Fibroblast of skin of abdomen (primary cell): ENCODE measurements around the gene THSD7A.

ENCODE experiments used
- DNase-seq: peaks from one replicate; pipeline ENCODE4 v3.0.0-alpha.2; 2013

The THSD7A gene

DNA sequence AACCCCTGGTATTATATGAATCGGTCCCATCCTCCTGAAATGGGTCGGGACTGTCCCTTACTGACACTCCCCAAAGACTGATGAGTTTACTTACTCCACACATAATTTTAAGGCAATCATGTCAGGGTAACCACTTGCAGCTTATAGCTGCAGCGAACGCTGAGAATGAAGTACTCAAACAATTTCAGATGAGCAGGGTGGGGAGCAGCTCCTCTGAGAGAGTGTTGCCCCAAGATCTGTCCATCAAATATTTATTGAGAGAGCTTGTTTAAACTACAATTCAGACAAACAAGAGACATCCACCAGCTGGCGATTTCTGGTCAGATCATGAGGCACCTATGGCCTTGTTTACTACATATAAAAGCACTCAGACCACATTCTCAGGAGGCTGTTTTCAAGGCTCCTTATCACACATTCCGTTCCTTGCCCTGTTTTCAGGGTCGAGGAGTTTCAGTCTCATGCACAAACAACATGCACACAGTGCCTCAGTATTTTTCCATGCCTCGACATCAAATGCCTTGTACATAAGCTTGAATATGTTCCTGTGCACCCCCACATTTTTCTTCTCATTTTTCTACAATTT is 80.1 kb downstream of the THSD7A start:
- DNase-seq, result no peak

DNA sequence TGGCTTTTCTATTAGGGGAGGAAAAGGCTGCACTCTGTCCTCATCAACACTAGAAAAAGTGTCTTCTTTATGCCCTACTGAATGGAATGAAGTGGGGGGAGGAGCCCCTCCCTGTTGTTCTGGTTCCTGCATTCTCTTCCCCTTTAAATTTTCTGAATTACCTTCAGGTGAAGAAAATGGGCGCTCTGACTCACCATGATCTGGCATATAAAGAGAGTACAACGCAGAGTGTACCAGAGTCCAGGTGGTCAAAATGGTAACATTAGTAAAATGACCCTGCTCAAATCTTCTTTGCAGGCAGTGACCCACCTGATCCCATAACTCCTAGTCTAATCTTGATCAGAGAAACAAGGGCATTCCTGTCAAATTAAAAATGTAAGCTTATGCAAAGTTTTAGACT is 80.7 kb downstream of the THSD7A start:
- no peak for DNase-seq

DNA sequence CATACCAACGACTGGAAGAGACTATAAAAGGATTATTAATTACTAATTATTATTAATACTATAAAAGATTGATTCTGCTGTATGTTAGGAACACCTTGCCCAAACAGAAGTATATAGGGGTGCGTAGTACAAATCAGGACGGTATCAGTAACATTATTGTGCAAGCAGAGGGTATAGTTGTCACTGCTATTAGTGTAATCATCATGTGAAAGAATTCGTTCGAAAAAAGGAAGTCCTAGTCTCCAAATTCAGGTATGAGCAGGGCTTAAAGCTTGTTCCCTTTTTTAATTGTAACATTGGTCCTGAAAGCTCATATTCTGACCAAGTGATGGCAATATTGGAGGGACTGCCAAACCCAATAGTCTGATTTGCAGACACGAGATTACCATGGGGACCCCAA is 81.8 kb downstream of the THSD7A start:
- no peak for DNase-seq

DNA sequence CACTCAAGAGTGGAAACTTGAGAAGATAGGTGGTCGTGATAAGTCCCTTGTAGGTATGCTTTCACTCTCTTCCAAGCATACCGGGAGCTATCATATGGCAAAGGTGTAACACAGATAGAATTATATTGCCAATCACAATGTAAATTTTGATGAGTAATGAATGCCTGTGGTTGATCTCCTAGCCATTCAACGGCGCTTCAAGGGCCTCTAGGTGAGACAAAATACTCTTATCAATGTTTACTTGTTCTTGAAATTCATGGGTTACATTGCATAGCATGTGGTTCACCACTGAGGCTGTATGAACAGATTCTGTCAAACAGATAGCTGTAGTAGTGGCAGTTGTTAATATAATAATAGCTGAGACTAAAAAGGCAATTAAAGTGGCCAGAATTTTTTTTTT is 82.4 kb downstream of the THSD7A start:
- no peak for DNase-seq

DNA sequence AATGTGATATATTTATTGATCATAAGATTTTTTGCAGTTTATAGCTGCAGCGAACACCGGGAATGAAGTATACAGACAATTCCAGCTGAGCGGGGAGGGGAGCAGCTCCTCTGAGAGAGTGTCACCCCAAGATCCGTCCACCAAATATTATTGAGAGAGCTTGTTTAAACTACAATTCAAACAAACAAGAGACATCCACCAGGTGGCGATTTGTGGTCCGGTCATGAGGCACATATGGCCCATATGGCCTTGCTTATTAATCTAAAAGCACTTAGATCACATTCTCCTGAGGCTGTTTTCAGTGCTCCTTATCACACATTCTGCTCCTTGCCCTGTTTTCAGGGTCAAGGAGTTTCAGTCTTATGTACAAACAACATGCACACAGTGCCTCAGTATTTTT is 83.1 kb downstream of the THSD7A start:
- DNase-seq, result no peak

DNA sequence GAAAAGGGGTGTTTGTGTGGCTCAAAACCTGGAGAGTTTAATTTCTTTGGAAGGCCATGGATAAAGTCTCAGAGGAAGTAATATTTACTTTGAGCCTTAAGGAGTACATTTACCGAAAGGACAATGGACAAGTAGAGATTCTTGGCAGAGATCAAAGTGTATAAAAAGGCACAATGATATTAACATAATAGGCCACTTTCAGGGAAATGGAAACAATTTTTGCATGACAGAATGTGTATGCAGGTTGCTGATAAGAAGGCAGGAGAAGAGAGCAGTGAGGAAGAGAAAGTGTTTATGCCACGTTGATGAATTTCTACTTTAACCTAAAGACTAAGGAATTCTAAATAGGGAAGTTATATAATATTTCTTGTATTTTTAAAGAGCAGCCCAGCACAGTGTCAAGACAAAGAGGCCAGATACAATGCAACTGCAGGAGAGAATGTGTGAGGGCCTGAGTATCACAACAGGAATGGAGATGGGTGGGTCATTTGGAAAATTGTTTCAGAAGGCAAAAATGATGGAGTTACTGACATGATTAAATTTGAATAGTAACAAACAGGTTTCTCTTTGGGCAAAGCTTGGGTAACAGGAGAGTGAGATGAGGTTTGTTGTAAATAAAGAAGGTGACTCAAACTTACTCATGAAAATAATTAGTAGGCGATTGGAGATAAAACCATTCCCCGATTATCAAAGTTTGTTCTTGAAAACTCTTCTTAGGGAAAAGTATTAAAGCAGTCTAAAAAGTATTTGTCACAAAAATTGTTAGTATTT is 84.1 kb downstream of the THSD7A start:
- DNase-seq, result no peak

DNA sequence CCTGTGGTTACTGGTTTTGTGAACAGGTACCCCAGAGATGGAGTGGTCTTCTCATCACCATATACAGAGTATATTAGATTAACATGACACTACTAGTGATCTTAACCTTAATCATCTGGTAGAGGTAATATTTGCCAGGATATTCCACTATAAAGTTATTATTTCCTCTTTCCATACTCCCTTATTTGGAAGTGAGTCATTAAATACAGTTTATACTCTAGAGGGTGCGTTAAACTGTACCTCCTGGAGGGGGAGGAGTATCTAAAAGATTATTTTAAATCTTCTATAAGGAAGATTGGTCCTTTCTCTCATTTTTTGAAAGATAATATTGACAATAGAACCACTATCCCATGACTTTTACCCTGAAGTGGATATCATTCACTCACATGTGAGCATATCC is 85.4 kb downstream of the THSD7A start:
- no peak for DNase-seq

DNA sequence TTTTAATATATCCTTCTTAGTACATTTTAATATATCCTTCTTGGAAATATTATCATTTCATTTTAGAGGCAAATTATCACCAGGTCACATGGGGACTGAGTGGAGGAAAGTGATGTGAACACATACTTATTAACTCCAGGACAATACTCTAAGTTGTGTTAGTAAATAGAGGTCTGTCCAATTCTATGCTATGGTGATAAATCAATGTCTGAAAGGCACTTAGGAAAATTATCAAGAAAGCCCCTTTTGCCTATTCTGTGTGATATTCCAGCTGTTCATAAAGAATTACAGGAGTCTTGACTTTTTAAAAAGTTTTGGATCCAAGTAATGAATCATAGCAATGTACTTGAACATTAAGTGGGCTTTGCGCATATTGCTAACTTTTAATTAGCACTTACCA is 88.5 kb downstream of the THSD7A start:
- DNase-seq, result no peak

DNA sequence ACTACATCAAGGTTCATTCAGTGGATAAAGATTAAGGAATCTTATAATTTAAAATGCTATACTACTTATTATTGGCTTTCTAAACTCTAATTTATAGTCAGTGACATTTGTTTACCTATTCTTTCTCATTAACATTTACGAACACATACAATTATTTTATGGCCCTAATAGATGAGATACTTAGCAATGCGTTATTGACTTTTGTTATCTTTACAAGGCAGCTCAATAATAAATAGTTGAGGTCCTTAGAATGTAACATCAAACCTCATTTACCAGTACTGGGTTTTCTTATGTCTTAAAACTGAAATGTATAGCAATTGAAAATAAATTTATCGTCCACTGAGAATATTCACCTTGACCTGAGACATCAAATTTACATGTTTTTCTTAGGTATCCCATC is 89.0 kb downstream of the THSD7A start:
- DNase-seq, result no peak

DNA sequence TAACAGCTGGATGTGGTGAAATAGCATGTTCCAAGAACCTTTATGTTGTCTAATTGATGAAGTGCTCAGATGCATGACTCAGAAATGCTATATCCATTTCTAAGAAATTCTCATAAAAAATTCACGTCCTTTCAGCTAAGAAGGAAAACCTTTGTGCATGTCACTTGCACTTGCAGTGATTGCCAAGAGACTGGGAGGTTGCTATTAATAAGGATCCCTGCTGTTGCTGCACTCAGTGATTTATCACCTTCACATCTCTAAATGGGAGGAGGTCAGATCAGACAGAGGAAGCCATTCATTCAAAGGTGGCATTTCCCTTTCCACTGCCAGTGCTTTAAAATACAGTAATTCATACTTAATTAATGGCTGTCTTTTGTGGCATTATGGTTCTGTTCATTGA is 89.5 kb downstream of the THSD7A start:
- peak; percentile 61 for DNase-seq

DNA sequence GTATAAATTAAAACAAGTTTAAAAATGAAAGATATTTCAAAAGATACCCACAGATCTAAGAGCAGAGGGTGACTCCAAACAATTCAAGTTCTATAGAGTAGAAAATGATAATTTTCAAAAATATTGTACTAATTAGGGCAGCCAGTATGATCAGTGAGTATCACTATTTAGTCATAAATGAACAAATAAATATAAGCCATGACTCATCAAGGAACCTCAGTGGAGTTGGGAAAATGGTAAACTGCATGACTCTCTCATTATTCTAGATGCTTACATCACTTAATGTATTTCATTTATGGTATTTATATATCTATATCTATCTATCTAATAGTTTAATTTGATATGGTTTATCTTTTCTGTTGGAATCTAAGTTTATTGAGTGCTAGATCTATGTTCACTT is 94.3 kb downstream of the THSD7A start:
- peak; percentile 29 for DNase-seq

DNA sequence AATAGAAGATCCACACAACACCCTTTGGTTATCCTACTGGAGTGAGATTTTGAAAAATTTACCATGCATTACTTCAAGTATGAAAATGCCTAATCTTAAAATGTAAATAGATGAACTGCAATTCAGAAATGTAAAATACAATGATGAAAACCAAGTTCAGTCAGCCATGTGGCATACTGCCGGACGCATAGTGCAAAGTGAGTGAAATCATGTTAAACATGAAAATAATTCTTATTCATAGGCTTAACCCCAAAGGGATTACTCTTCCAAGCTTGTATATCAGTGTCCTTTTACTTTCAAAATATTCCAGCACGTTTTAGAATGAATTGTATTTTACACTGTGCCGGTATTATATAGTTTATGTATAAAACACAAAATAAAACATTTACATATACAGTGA is 99.8 kb downstream of the THSD7A start:
- no peak for DNase-seq

DNA sequence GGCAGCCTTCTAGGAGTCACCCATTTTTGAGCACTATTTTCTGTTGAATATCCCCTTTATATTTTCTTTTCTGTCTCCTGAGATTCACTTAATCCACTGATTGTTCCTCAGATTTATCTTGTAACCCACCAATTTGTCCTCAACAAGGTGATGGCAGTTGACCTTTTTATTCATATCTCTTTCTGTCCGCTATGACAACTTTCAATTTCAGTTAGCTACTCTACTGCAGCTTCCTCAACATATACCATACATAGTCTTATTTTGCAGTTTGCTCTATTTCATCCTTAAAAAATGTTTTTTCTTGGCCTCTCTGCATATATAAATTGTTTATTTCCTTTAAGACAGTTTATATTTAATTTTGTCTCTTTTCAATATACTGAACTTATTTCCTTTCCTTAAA is 101.3 kb downstream of the THSD7A start:
- DNase-seq, result no peak

DNA sequence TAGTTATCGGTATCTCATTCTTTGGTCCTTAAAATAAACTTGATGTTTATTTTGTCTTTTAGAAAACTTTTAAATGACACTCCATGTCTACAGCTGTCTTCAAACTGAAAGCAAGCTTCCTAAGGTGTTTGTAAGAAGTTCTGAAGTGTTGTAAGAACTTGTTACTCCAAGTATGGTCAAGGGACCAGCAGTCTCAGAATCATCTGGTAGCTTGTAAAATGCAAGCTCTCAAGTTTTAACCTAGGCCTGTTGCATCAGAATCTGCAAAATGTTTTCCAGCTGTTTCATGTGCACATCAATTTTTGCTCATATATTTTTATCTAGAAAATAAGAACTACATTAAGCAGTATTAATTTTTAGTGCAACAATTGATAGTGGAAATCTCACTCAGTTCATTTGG is 104.1 kb downstream of the THSD7A start:
- DNase-seq, result peak; percentile 25

DNA sequence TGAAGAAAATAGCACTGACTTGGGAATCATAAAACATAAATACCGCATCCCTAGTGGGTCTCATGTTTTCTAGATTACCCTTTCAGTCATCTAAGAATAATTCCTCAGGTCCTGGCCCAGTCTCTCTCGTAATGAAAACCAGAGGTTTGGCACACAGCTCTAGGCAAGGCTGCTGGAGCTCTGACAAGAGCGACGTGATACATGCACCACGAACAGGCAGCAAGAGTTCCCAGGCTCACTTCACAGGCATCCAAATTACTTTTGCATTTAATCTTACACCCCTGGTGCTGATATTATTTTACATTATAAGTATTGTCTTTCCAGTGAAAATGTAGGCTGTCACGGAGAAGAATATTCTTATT is 105.2 kb downstream of the THSD7A start:
- peak; percentile 94 for DNase-seq

DNA sequence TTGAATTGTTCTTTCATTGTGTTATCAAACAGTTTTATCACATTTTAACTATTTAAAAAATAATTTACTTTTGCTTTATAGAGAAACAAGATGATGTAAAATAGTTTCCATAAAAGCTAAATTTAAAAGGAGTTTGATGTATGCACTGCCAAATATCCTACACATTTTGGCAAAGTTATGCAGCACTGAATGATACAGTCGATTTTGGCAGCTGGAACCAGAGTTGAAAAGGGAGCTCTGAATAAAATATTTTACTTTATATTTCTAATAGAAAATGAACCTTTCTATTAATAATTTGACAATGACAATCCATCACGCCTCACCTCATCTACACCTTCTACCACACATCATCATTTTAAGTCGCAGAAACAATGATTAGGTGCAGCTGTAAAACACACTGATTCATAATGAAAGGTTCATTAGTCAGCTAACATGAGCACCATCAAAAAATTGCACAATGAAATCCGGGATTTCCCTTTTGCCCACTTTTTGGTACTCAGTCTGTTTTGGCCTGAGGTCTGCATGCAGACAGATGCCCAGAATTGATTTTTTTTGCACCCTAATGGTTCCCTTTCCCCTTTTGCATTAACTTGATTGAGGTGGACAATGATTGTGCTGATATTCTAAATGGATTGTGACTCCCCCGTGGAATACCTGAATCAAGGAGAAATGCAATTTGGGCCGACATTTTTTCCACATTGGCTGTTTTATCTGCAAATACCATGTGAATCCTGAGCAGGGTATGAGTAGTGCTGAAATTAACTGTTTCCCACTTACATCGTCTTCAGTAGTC is 105.8 kb downstream of the THSD7A start:
- peak; percentile 73 for DNase-seq

DNA sequence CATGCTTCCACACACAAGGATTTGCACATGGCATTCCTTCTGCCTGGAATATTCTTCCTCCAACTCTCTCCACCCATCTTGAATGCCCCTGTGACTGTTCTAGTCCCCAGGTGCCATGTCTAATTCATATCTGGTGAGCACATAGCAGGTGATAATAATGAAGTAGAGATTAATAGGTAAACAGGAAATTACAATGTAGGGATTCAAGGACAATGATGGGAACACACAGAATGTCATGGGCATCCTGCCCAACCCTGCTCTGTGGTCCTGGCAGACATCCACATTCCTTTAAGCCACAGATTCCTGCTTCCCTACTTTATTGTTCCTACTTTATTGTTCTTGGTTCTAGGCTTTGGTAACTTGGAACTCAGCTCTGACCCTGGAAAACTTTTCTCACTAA is 115.8 kb downstream of the THSD7A start:
- peak; percentile 72 for DNase-seq

DNA sequence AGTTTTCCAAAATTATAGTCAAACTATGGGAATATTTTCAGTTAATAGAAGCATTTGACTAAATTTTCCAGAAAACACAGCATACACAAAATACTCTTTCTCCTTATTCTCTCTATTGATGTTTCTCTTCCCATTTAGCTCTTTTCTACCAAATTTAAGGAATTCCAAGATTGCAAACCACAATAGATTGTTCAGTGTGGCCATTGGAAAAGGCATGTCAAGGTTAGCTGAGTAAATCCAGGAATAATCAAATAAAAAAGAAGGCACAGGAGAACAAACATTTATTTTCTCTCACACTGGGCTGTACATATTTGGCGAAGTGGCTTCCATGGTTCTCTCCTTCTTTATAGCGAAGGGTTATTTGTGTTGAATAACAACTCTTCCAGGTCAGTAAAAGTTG is 117.3 kb downstream of the THSD7A start:
- no peak for DNase-seq

DNA sequence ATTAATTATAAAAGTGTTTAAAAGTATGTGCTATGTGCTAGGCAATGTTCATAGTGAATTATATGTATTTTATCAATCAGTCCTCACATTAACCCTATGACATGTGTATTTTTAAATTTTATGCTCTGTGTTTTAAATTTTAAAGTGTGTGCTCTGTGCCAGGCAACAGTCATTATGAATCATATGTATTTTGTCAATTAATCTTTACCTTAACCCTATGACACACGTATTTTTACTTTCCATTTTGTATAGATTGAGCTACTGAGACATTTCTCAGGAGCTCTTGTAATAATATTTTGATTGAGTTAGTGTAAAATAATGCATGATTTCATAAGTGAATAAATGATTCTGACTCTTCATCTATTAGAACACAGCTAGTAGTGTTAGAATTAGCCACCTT is 117.8 kb downstream of the THSD7A start:
- no peak for DNase-seq

DNA sequence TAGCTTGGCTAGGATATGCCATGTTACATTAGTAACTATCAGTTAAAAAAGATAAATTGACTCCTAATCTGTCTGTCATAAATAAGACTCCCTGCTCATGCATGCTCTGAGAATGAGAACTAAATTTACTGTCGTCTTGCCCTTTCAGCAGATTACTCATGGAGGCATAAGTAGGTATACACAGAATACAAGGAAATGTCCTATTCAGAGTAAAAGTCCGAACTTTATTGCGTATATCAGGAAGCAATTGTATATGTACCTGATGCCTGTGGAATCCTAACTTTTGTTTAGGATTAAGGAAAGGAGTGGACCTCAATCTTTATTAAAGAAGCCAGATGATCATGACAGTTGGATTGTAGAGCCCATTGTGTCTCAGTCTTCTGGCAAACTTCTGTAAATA is 118.6 kb downstream of the THSD7A start:
- DNase-seq, result no peak

DNA sequence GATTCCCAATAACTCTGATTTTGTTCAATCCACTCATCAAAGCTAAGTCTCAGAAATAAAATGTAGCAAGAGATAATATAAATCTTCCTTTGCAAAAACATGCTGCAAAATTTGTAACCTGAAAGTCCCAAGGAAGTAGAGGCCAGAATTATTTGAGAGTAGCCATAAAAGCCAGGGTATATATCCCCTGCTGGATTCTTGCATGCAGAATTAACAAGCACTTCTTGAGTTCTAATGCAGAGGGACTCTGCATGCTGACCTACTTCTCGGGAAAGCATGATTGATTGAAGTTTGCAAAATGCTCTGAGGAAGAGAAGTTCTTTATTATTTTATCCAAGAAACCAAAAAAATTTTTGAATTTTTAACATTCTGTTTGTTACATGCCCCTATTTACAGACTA is 121.6 kb downstream of the THSD7A start:
- no peak for DNase-seq

DNA sequence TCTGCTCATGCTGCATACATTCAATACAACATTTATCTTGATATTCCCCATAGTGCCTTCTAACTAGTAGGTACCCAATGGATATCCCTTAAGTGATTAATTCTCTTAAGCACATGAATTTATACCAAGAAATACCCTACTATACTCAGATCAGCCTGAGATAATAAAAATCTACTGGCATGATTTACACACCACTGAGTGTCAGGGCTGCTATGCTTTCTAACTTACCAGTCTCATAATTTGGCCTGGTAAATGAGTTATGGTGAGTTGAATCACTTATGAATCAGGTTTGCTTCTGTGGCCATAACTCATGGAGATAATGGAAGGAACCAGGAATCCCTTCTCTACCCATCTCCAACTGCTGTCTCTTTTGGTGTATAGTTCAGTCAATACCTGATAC is 122.8 kb downstream of the THSD7A start:
- DNase-seq, result peak; percentile 33

DNA sequence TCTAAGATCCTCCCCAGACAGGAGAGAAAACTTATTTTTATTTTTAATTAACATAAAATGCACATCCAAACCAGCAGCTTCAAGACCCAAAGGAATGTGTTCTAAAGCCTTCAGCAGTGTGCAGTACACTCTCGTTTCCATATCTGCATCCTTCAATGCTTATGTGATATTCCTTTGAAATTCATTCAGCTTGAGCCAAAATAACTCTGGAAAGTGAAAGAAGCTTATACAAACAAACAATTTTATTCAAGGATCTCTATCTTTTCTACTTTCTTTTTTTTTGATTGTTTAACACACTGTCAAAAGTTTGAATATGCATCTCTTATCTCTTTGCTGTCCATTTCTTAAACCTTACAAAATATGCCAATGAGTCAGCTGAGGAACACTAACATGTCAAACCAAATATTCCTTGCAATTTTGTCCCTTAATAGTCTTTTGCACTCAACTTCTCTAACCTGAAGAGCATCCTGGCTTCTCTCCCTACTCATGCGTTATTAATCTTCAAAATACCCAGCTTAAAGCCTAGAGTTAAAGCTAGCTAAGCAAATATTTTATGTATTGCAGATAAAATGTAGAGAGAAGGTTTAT is 124.3 kb downstream of the THSD7A start:
- DNase-seq, result no peak
